GM19395 (cell line): ENCODE results near the gene NPSR1.
"Not testable (repeated sequence)": the region's sequence is repeated elsewhere in the genome, so short reads cannot be mapped to it uniquely, and the experiment has no call there.

Source experiments
- ATAC-seq: cut with Tn5 transposase; IDR thresholded peaks from one replicate; pipeline ENCODE4 v1.9.1; 2021; ENCODE audit warnings: mild to moderate bottlenecking, moderate library complexity; ENCODE audit not compliant: unreplicated experiment

NPSR1 gene

GRCh38 chr7:34831436-34831835, 173.4 kb downstream of the NPSR1 start:
- ATAC-seq, result no peak

GRCh38 chr7:34832020-34832419, 174.0 kb downstream of the NPSR1 start:
- ATAC-seq, result no peak

DNA sequence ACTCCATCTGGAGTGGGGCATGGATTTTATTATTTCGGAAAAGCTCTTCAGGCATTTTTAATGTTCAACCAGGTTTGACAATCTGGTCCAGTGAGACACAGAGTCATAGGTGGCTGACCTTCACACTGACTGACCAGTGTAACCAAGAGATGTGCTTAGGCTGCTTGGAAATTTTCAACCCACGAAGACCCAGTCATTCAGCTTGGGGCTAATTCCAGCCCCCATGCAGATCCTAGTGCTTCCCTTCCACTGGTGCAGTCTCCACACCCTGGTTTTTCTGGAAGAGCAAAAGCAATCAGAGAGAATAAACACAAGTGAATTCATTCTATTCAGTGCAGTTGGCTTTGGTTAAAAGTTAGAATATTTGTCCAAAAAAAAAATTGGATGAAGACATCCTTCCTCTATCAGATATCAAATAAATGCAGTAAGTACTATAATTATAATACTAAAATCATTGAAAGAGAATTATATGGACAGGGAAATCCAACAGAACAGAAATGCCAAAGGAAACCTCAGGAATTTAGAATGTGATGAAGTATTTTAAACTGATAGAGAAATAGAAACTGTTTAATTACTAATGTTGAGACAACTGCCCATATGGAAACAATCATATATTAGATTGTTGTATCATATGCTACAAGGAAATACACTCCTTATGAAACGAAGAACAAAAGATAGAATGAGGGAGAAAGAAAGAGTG, 178.0 kb downstream of the NPSR1 start:
- ATAC-seq, result no peak

DNA sequence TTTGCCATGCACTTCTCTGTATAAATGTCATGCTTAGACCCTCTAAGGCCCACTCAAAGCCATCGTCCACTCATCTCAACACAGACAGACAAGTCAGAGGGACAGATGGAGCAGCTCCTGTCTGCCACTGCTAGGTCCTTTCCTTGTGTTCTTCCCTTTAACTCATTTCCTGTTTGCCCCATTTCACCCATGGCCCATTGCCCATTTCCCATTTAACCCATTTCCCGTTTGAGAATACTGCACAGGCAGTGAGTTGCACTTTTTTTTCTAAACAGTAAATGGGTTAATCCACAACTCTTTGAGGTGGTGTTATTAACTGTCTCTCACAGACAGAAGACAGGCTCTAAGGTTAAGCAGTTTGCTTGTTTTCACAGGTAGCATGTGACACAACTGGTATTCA, 179.3 kb downstream of the NPSR1 start:
- ATAC-seq, result no peak

DNA sequence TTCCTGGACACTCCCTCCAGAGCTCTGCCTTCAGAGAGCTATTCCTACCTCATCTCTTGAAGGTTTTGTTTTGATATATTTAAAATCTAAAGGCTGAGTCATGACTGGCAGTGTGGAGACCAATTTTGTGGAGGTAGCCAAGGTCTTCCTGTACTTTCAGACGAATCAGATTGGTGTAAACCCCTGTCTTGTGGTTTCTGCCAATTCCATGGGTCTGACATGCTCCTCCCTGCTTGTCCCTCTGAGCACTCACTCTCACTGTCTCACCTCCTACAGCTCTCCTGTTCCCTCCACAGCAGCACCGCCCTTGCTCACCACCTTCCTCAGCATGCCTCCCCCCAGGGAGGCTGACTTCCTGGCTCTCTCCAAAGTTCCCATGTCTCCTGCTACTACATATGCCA, 179.8 kb downstream of the NPSR1 start:
- no peak for ATAC-seq

DNA sequence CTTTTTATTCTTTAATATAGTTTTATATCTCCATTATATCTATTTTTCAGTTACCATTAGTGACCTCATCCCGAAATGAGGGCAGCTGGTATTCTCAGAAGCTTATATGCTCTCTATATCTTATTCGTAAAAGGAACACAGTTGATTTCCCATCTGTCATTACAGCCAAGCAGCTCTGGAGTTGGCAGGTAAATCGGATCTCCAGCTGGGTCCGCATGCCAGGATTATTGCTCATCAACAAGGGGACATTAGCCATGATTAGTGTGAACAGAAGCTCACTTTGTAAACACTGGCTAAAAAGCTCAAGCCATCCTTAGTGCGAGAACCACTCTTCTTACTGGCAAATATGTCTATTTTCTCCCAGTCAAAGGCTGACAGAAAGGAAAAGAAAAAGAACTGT, 180.3 kb downstream of the NPSR1 start:
- ATAC-seq, result no peak

DNA sequence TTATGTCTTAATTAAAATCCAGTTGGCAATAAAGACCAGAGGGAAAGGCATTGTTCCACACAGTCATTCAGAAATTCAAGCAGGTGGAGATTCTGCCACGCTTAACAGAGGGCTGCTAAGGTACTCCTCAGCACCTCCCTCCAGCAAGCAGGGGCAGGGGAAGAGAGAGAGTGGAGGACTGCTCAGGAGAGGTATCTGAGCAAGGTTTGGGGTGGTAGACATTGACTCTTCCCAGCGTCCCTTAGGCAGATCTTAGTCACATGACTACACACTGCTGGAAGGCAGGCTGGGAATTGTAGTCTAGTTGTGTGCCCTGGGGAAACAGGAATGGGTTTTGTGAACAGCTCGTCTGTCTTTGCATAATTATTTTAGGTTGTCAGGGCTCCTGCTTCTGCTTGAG, 181.6 kb downstream of the NPSR1 start:
- ATAC-seq, result no peak

GRCh38 chr7:34840176-34840785, 182.3 kb downstream of the NPSR1 start:
- no peak for ATAC-seq

GRCh38 chr7:34841326-34841725, 183.3 kb downstream of the NPSR1 start:
- ATAC-seq, result no peak

DNA sequence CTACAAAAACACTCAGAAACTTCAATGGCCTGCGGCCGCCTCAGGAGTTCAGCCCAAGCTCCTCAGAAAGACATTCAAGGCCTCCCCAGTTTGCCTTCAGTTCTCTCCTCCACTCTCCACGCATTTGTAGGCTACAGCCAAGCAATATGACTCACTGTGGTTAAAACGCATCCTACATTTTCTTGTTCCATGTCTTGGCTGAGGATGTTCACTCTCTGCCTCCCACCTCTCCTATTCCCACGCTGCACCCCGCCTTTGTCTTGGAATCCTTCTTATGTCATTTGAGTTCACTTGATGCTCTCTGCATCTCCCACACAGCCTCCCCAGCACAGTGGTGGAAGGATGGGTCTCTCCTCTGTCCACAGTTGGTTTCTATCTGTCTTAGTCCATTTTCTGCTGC, 184.8 kb downstream of the NPSR1 start:
- no peak for ATAC-seq

GRCh38 chr7:34844406-34844805, 186.4 kb downstream of the NPSR1 start:
- no peak for ATAC-seq

- peak; percentile 59 for ATAC-seq
Observed at GRCh38 chr7:34844936-34845665, 187.1 kb downstream of the NPSR1 start.

DNA sequence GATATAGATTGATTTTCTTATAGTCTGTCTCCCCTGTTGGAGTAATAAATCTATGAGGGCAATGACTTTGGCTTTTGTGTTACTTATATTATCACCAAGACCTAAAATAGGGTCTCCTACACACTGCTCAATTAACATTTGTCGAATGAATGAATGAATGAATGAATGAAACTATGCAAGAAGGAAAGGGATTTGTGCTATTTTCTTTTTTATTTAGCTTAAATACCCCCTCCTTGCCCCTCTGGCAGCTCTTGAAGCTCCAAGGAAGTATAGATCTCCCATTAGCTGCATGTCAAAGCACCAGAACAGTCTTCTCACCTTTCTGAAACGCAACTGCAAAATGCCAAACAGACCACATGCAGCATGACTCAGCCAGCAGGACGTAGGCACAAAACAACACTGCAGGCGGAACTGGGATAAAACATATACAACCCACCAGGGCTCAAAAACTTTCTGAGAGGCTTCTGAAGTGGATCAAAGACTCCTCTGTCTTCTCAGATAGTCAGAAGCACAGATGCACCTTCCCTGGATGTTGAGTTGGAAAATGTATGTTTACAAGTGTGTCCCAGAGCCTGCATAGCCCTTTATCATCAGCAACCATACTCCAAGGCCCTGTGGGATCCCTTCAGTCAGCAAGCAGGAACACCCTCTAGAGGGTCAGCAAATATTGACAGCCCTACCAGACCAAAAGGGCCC, 187.8 kb downstream of the NPSR1 start:
- ATAC-seq, result no peak

DNA sequence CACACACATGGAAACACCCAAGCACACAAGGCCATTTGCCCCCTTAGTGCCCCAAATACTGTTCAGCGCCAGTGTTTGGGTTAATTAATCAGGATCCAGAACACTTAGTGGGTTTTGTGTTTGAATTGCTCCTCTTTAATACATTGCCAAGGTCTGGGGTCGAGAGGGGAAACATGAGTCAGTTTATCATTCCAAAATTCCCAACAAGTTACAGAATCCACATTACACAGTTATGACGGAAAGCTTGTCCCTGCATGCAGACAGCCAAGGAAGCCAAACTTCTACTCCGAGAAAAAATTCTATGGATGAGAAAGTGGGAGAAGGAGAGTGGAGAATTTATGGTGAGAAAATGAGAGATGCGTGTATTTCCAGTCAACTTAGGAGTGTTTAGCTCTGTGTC, 189.0 kb downstream of the NPSR1 start:
- no peak for ATAC-seq

GRCh38 chr7:34848670-34849069, 190.7 kb downstream of the NPSR1 start:
- ATAC-seq, result no peak

DNA sequence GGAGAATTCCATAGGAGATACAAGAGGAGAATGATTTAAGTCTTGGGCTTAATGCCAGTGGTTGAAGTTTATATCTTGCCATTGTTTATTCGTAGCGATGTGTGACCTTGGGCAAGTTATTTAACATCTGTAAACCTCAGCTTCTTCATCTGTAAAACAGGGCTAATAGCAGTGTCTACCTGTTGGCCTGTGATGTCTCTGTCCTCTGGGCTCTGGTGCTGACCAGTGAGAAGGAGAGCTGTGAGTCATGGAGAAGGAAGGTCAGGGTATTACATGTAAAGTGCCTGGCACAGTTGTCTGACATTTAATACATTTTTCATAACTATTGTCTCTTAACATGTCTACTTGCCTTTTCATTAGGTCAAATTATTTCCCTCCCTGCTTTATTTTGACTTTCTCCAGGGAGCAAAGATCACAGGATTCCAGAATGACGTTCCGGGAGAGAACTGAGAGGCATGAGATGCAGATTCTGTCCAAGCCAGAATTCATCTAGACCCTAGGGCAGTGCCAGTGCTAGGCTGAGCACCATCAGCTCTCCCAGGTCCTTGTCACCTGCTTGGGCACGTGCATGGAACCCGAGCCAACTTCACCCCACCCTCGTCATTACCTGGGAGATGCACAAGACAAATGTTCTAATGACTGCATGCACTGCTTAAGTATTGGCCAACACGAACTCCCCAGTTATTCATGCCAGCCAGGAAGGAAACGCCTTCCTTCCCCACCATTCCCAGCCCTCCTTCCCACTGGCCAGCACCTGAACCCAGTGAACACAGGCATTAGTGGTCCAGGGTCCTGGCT, 191.3 kb downstream of the NPSR1 start:
- ATAC-seq, result no peak

DNA sequence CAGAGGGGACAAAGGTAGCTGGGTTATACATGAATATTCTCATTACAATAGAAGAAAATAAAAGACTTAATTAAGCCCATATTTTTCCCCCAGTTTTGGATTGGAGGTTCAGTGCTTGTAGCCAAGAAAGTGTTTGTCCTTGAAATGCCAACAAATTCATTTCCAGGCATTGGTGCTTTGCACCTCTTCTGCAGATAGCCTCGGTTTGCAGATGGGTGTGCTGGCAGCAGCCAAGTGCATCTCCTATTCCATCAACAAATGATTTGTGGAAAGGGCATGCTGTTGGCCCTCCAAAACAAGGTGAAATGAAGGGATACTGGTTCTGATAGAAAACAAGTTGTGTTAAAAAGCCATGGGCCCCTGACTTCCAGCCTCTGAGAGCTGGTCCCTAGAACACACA, 192.0 kb downstream of the NPSR1 start:
- no peak for ATAC-seq

- ATAC-seq, result no peak
Observed at GRCh38 chr7:34850681-34851080, 192.7 kb downstream of the NPSR1 start.

- no peak for ATAC-seq
Observed at GRCh38 chr7:34851431-34851830, 193.4 kb downstream of the NPSR1 start.

DNA sequence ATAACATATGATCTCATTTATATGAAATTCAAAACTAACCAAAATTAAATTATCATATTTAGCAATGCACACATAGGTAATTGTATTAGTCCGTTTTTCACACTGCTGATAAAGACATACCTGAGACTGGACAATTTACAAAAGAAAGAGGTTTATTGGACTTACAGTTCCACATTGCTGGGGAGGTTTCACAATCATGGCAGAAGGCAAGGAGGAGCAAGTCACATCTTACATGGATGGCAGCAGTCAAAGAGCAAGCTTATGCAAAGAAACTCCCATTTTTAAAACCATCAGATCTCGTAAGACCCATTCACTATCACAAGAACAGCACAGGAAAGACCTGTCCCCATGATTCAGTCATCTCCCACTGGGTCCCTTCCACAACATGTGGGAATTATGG, 200.4 kb downstream of the NPSR1 start:
- ATAC-seq, result not testable (repeated sequence)

DNA sequence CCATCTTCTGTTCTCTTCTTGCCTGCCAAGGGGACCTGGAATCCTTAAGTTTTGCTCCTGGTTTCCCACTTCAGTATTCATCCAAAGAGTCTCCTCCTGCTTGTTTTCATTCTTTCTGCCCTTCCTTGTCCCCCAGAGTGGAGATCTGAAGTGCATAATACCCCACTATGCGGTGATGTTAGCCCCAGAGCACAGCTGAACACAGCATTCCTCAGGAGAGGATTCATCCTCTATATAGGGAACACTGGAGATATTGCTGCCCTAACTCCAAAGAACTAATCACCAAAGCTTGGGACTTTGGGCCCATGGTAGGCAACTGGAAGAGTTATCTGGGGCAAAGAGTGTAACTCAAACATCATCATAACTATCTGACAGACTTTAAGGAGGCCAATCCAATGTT, 201.3 kb downstream of the NPSR1 start:
- ATAC-seq, result not testable (repeated sequence)
